IPS-15b (cell line): ENCODE data around the gene HOXB3.

Source experiments
- H3K27me3 ChIP-seq: one replicate; pipeline ENCODE4 v1.6.1; 2013; ENCODE audit warnings: low read length; ENCODE audit not compliant: control insufficient read depth, insufficient read depth
- H3K36me3 ChIP-seq: one replicate; pipeline ENCODE4 v1.6.1; 2013; ENCODE audit warnings: low read length; ENCODE audit not compliant: control insufficient read depth, insufficient read depth
- H3K4me1 ChIP-seq: one replicate; pipeline ENCODE4 v1.6.1; 2013; ENCODE audit warnings: mild to moderate bottlenecking, low read length; ENCODE audit not compliant: control insufficient read depth, insufficient read depth
- H3K4me3 ChIP-seq: one replicate; pipeline ENCODE4 v1.5.1; 2013; ENCODE audit warnings: low read depth, low read length
- H3K9ac ChIP-seq: one replicate; pipeline ENCODE4 v1.6.1; 2013; ENCODE audit warnings: low read depth, mild to moderate bottlenecking, low read length
- H3K9me3 ChIP-seq: one replicate; pipeline ENCODE4 v1.6.1; 2013; ENCODE audit warnings: mild to moderate bottlenecking, low read length; ENCODE audit not compliant: control insufficient read depth, insufficient read depth

Gene HOXB3

DNA sequence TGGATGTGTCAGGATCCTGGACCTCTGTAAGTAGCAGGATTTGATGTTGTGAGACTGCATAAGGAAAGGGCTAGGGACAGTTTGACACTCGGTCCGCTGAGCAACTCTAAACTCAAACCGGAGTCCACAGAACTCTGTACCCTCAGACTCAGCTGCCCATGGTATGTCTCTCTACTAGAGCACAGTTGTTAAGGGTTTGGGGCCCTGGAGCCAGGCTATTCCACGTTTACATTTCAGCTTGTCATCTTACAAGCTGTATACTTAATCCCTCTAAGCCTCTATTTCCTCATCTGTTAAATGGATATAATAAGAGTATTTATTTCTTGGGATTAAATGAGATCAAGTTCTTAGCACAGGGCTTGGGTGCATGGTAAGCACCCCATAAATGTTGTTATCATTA, 87.1 kb downstream of the HOXB3 start:
- no peak overlapping the region for H3K9ac ChIP-seq
- peaks cover 4% of the 10 kb centered on the region for H3K4me1 ChIP-seq
- H3K36me3 ChIP-seq: no peaks in the 10 kb centered on the region
- no peak overlapping the region for H3K4me3 ChIP-seq
- no peaks in the 10 kb centered on the region for H3K9me3 ChIP-seq
- peaks cover 48% of the 10 kb centered on the region for H3K27me3 ChIP-seq

DNA sequence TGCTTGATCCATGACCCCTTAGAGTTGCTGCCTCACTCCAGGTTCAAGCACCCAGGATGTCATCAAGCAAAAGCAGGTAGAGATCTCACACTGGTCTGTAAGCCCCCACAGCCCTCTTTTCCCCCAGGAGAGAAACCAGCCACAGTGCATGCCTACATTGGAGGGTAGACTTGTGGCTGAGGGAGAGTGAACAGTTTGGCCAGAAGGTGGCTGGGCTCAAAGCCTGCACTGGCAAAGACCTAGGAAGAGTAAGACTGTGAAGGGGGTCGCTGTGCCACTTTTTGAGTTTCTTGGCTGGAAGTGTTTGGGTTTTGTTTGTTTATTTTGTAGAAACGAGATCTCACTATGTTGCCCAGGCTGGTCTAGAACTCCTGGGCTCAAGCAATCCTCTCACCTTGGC, 87.7 kb downstream of the HOXB3 start:
- no peaks in the 10 kb centered on the region for H3K36me3 ChIP-seq
- no peak overlapping the region for H3K4me3 ChIP-seq
- H3K9me3 ChIP-seq: no peaks in the 10 kb centered on the region
- H3K4me1 ChIP-seq: peaks cover 4% of the 10 kb centered on the region
- peaks cover 51% of the 10 kb centered on the region for H3K27me3 ChIP-seq
- no peak overlapping the region for H3K9ac ChIP-seq

DNA sequence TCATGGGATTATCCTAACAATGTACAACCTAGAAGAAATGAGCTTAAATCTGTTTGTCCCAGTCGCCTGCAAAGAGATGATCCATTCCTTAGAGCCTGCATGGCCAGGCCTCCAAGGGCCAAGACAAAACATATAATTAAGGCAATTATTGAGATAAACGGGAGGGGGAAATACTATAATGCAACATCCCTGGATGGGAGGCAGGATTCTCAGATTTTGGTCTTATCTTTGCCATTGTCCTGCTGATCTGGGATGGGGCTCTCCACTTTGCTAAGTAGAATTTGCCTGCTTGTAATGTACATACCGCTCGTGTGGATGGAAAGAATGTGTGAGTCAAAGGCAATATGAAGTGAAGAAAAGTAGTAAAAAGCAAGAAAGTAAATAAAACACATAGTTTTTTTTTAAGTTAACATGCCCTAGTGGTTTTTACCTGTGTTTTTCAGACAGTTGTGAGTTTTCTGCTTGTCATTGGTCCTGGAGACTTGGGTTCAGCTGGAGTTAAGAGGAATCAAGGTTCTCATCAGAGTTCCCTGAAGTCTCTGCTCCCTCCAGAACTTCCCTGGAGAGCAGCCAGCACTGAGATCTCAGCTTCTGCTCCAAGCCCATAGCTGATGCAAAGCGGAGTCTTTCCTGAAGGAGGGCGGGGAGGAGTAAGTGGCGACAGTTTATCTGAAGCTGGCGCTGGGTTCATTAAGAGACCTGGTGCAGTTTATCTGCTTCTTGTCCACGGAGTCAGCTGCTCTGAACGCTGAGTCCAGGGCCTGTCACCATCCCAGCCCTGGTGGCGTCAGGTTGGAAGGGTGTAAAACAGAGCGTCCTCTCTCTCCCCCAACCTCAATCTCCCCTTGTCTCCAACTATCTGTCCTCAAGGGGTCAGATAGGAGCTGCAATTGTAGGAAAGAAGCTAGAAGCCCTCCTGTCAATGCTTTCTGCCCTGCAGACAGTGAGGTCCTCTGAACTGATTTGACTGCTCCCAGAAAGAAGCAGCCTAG, 89.3 kb downstream of the HOXB3 start:
- H3K27me3 ChIP-seq: peaks cover 57% of the 10 kb centered on the region
- H3K36me3 ChIP-seq: no peaks in the 10 kb centered on the region
- H3K9ac ChIP-seq: no peak overlapping the region
- H3K9me3 ChIP-seq: no peaks in the 10 kb centered on the region
- H3K4me3 ChIP-seq: no peak overlapping the region
- H3K4me1 ChIP-seq: peaks cover 4% of the 10 kb centered on the region

DNA sequence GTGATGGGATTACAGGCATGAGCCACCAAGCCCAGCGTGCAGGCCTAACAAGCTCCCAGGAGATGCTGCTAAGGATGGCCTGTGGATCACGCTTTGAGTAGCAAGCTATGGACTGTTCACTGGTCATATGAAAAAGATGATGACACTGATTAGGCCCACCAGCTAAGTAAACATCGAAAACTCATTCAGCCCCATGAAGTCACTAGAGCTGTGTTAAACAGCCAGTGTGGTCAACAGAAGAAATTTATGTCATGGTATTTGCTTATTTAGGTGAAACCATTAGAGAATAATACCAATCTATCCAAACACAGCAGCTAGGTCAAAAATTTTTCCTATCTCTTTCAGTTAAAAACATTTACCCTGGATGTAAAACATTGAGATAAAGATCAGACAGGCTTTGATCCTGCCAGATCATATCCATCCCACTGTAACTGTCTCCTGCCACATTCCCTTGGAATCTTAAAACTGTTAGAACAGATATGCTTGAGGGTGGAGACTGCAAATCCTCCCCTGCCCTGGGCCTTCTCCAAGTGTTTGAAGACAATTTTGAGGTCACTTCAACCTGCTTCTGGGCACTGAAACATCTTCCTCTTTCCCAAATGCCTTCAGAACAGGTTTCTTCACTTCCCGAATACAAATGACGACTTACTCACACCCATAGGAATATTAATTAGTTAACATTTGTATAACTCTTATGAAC, 90.2 kb downstream of the HOXB3 start:
- Histone ChIP-seq H3K27me3 (peaks cover 64% of the 10 kb centered on the region), H3K4me1 (peaks cover 4% of the 10 kb centered on the region), H3K4me3 (no peak overlapping the region), H3K9ac (no peak overlapping the region), H3K36me3 (no peaks in the 10 kb centered on the region), H3K9me3 (no peaks in the 10 kb centered on the region)

DNA sequence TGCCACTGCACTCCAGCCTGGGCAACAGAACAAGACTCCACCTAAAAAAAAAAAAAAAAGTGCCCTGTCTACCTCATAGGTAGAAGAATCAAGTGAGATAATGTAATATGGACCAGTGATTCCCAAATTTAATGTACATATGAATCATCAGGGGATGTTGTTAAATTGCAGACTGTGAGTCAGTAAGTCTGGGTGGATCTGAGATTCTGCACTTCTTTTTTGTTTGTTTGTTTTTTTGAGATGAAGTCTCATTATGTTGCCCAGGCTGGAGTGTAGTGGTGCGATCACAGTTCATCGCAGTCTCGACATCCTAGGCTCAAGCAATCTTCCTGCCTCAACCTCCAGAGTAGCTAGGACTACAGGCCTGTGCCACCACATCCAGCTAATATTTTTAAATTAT, 90.8 kb downstream of the HOXB3 start:
- Histone ChIP-seq H3K4me3 (no peak overlapping the region), H3K27me3 (peaks cover 71% of the 10 kb centered on the region), H3K36me3 (no peaks in the 10 kb centered on the region), H3K4me1 (peaks cover 4% of the 10 kb centered on the region), H3K9me3 (no peaks in the 10 kb centered on the region), H3K9ac (no peak overlapping the region)
